GM21825 (cell line): Measurements from ENCODE around the gene EMD.
A peak's percentile ranks its signal among the peaks of the same experiment; 100 is the strongest.

Source experiments
- ATAC-seq: cut with Tn5 transposase; IDR thresholded peaks from one replicate; pipeline ENCODE4 v1.9.1; 2021; ENCODE audit warnings: mild to moderate bottlenecking, moderate library complexity; ENCODE audit not compliant: unreplicated experiment

The EMD gene

GRCh38 chrX:154378799-154379568 lies at the start of gene EMD:
Gene EMD (plus strand): TSS chrX:154379295. CDS start chrX:154379485, 190 bp downstream.
- ATAC-seq = peak; percentile 72

GRCh38 chrX:154332561-154332960 lies 46.5 kb upstream of the EMD start:
- no peak for ATAC-seq

- ATAC-seq = no peak
Observed at GRCh38 chrX:154333116-154333515, 46.0 kb upstream of the EMD start.

GRCh38 chrX:154333837-154334271 lies 45.2 kb upstream of the EMD start:
- ATAC-seq = peak; percentile 71

- no peak for ATAC-seq
Observed at GRCh38 chrX:154334496-154334895, 44.6 kb upstream of the EMD start.

GRCh38 chrX:154341399-154342298 lies 37.4 kb upstream of the EMD start:
- ATAC-seq = peak; percentile 66

- peak; percentile 20 for ATAC-seq
Observed at GRCh38 chrX:154343063-154343462, 36.0 kb upstream of the EMD start.

- ATAC-seq = peak; percentile 29
Observed at GRCh38 chrX:154343620-154344019, 35.5 kb upstream of the EMD start.

GRCh38 chrX:154348114-154348531 lies 31.0 kb upstream of the EMD start:
- ATAC-seq = no peak

- ATAC-seq = no peak
Observed at GRCh38 chrX:154348646-154349358, 30.3 kb upstream of the EMD start.

GRCh38 chrX:154349359-154349935 lies 29.6 kb upstream of the EMD start:
- ATAC-seq = no peak

GRCh38 chrX:154349979-154350378 lies 29.1 kb upstream of the EMD start:
- no peak for ATAC-seq

- ATAC-seq = no peak
Observed at GRCh38 chrX:154350429-154351182, 28.5 kb upstream of the EMD start.

GRCh38 chrX:154351183-154352011 lies 27.7 kb upstream of the EMD start:
- ATAC-seq = no peak

- no peak for ATAC-seq
Observed at GRCh38 chrX:154352012-154352401, 27.1 kb upstream of the EMD start.

GRCh38 chrX:154352466-154352865 lies 26.6 kb upstream of the EMD start:
- ATAC-seq = no peak

- ATAC-seq = no peak
Observed at GRCh38 chrX:154353172-154353843, 25.8 kb upstream of the EMD start.

GRCh38 chrX:154354013-154354412 lies 25.1 kb upstream of the EMD start:
- no peak for ATAC-seq

GRCh38 chrX:154354516-154354915 lies 24.6 kb upstream of the EMD start:
- ATAC-seq = no peak
